Effector memory CD8-positive, alpha-beta T cell (primary cell): ENCODE measurements around the gene IRF5.
"Not testable (repeated sequence)": the region's sequence is repeated elsewhere in the genome, so short reads cannot be mapped to it uniquely, and the experiment has no call there.

Experiments used
- ATAC-seq: fragments of 150-1000 bp; cut with Tn5 transposase; replicated peaks from 2 replicates; pipeline ENCODE4 v1.10.0; 2021; ENCODE audit warnings: mild to moderate bottlenecking, moderate library complexity
- DNase-seq, 3 experiments: peaks; one replicate each; pipeline ENCODE4 v3.0.0; 2021
- H3K27ac Mint-ChIP-seq, 2 donors: one replicate each; pipeline ENCODE4 v1.8.0; 2022; ENCODE audit warnings: mild to moderate bottlenecking in 2 of 2, mixed read lengths in 2 of 2, moderate library complexity in 2 of 2
- H3K27me3 Mint-ChIP-seq, 2 donors: one replicate each; pipeline ENCODE4 v1.8.0; 2022; ENCODE audit warnings: mixed read lengths in 2 of 2
- H3K36me3 Mint-ChIP-seq: one replicate; pipeline ENCODE4 v1.8.0; 2022; ENCODE audit warnings: mild to moderate bottlenecking, moderate library complexity, mixed read lengths; ENCODE audit not compliant: insufficient read depth
- H3K4me1 Mint-ChIP-seq, 2 donors: one replicate each; pipeline ENCODE4 v1.8.0; 2022; ENCODE audit warnings: low read depth in 2 of 2, mixed read lengths in 2 of 2
- H3K4me3 Mint-ChIP-seq, 2 donors: one replicate each; pipeline ENCODE4 v1.8.0; 2022; ENCODE audit warnings: mild to moderate bottlenecking in 2 of 2, mixed read lengths in 2 of 2, moderate library complexity in 2 of 2
- H3K9me3 Mint-ChIP-seq, 2 donors: one replicate each; pipeline ENCODE4 v1.8.0; 2022; ENCODE audit warnings: mixed read lengths in 2 of 2

The IRF5 gene

DNA sequence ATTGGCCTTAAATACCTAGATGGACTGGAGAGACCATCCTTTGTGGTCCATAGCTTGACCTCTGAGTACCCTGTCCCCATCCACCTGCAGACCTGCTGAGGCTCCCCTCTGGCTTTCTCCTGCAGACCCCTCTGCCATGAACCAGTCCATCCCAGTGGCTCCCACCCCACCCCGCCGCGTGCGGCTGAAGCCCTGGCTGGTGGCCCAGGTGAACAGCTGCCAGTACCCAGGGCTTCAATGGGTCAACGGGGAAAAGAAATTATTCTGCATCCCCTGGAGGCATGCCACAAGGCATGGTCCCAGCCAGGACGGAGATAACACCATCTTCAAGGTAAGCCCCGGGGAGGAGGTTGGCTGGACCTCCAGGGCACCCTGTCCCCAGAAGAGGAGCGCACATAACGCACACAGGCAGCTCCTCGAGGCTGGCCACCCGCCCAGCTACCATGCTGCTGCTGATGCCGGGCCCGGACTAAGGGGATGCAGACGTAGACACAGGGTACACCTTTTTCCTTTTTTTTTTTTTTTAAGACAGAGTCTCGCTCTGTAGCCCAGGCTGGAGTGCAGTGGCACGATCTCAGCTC is 4.3 kb downstream of the IRF5 start:
- Mint-ChIP-seq H3K27ac (peak overlapping the region in 1 of 2 donors; percentile 65), H3K4me1 (peaks cover 18 to 27% of the 10 kb centered on the region in 2 donors), H3K9me3 (no peaks in the 10 kb centered on the region), H3K27me3 (peaks cover 5 to 15% of the 10 kb centered on the region in 2 donors), H3K36me3 (peaks cover 15% of the 10 kb centered on the region), H3K4me3 (no peak overlapping the region)
- DNase-seq, result no peak
- ATAC-seq, result no peak

DNA sequence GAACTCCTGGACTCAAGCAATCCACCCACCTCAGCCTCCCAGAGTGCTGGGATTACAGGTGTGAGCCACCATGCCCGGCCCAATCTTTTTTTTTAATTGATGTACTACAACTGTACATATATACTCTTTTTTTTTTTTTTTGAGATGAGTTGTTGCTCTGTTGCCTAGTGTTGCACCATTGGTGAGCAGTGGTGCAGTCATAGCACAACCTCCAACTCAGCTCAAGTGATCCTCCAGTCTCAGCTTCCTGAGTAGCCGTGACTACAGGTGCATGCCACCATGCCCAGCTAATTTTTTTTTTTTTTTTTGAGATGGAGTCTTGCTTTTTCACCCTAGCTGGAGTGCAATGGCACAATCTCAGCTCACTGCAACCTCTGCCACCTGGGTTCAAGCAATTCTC is 5.5 kb downstream of the IRF5 start:
- not testable (repeated sequence) for ATAC-seq, H3K9me3 Mint-ChIP-seq, H3K27ac Mint-ChIP-seq, H3K4me3 Mint-ChIP-seq, H3K27me3 Mint-ChIP-seq, DNase-seq
- Mint-ChIP-seq H3K36me3 (peaks cover 14% of the 10 kb centered on the region), H3K4me1 (peaks cover 14 to 23% of the 10 kb centered on the region in 2 donors)

DNA sequence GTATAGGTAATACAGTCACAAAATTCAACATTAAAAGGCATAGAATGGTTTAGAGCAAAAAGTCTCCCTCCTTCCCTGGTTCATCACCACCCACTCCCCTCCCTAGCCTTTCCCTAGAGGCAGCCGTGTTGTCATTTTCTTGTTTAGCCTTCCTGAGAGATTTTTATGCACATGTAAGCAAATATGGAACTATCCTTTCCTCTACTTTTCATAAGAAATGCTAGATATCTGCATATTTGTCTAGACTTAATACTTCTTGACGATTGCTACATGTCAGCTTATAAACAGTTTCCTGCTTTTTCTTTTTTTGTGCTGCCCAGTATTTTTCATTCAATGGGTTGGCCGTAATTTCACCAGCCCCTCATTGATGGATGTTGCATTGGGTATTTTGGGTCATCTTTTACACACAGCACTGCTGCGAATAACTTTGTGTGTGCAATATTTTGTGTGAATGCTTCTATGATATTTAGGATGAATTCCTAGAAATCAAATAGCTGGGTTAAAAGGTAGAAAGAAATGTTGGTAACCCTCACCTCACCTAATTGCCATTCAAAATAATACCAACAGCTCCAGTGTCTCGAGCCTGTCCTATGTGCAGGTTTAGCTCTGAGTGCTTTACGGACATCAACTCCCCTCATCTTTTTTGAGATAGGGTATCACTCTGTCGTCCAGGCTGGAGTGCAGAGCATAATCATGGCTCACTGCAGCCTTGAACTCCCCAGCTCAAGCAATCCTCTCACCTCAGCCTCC is 6.9 kb downstream of the IRF5 start:
- Mint-ChIP-seq H3K36me3 (peaks cover 14% of the 10 kb centered on the region), H3K27ac (no peak overlapping the region), H3K4me1 (peaks cover 9 to 19% of the 10 kb centered on the region in 2 donors), H3K27me3 (no peaks in the 10 kb centered on the region), H3K9me3 (no peaks in the 10 kb centered on the region), H3K4me3 (no peak overlapping the region)
- no peak for ATAC-seq
- no peak for DNase-seq

DNA sequence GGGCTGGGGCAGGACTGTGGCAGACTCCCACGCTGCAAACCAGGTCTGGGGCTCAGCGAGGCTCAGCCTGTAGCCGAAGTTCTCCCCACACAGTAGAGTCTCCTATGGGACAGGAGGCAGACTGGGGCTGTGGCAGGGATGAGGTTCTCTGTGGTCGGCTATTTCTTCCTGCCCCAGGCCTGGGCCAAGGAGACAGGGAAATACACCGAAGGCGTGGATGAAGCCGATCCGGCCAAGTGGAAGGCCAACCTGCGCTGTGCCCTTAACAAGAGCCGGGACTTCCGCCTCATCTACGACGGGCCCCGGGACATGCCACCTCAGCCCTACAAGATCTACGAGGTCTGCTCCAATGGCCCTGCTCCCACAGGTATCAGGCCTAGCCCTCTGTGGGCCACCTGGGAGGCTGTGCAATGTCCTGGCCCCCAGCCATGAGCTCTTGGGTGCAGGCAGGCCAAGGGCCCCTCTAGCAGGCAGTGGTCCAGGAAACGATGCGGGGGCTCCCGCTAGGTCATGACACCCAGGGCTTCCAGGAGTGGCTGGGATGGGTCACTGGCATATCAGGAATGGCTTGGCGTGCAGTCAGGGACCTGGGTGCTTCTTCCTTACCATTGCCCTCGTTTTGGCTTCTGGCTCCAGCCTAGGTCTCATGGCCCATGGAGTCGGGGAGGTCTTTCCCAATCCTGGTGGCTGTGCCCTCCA is 8.1 kb downstream of the IRF5 start:
- DNase-seq (no peak), ATAC-seq (no peak)
- H3K4me1 Mint-ChIP-seq, result peaks cover 7 to 9% of the 10 kb centered on the region in 2 donors
- no peaks in the 10 kb centered on the region for H3K27me3 Mint-ChIP-seq
- peak overlapping the region in 1 of 2 donors; percentile 10 for H3K27ac Mint-ChIP-seq
- peaks cover 9% of the 10 kb centered on the region for H3K36me3 Mint-ChIP-seq
- no peak overlapping the region for H3K4me3 Mint-ChIP-seq
- H3K9me3 Mint-ChIP-seq, result no peaks in the 10 kb centered on the region

DNA sequence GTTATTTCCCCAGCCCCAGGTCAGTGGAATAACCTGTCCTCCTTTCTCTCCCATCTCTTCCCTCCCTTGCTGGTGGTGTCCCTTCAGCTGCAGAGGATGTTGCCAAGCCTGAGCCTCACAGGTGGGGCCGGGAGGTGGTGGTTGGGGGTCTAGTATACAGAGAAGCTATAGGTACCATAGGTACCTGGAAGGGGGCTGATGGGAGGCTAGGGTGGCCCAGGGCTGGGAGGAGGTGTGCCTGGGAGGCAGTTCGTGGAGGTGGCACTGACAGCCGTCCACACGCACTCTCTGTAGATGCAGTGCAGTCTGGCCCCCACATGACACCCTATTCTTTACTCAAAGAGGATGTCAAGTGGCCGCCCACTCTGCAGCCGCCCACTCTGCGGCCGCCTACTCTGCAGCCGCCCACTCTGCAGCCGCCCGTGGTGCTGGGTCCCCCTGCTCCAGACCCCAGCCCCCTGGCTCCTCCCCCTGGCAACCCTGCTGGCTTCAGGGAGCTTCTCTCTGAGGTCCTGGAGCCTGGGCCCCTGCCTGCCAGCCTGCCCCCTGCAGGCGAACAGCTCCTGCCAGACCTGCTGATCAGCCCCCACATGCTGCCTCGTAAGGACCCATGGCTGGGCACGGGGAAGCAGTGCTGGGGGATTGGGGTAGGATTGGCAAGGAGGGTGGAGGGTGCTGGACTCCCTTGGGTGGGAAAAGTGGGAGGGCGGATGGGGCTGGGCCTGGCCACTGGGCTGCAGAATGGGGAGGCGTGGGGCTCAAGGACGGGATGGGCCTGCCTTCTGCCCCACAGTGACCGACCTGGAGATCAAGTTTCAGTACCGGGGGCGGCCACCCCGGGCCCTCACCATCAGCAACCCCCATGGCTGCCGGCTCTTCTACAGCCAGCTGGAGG is 9.5 kb downstream of the IRF5 start:
- Mint-ChIP-seq H3K27me3 (no peaks in the 10 kb centered on the region), H3K4me3 (no peak overlapping the region), H3K27ac (peak overlapping the region in 1 of 2 donors; percentile 10), H3K9me3 (no peaks in the 10 kb centered on the region), H3K4me1 (peaks cover 0 to 1% of the 10 kb centered on the region in 2 donors), H3K36me3 (peaks cover 11% of the 10 kb centered on the region)
- DNase-seq, result no peak
- ATAC-seq, result no peak

DNA sequence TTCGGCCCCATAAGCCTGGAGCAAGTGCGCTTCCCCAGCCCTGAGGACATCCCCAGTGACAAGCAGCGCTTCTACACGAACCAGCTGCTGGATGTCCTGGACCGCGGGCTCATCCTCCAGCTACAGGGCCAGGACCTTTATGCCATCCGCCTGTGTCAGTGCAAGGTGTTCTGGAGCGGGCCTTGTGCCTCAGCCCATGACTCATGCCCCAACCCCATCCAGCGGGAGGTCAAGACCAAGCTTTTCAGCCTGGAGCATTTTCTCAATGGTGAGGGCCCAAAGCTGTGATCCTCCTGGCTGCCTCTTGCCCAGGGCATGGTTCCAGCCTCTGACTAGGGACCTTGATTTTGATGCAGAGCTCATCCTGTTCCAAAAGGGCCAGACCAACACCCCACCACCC is 10.1 kb downstream of the IRF5 start:
- H3K9me3 Mint-ChIP-seq, result no peaks in the 10 kb centered on the region
- DNase-seq (no peak), ATAC-seq (no peak)
- H3K36me3 Mint-ChIP-seq, result peaks cover 11% of the 10 kb centered on the region
- H3K4me3 Mint-ChIP-seq, result no peak overlapping the region
- H3K27ac Mint-ChIP-seq, result no peak overlapping the region
- no peaks in the 10 kb centered on the region for H3K27me3 Mint-ChIP-seq
- peaks cover 0 to 1% of the 10 kb centered on the region in 2 donors for H3K4me1 Mint-ChIP-seq

DNA sequence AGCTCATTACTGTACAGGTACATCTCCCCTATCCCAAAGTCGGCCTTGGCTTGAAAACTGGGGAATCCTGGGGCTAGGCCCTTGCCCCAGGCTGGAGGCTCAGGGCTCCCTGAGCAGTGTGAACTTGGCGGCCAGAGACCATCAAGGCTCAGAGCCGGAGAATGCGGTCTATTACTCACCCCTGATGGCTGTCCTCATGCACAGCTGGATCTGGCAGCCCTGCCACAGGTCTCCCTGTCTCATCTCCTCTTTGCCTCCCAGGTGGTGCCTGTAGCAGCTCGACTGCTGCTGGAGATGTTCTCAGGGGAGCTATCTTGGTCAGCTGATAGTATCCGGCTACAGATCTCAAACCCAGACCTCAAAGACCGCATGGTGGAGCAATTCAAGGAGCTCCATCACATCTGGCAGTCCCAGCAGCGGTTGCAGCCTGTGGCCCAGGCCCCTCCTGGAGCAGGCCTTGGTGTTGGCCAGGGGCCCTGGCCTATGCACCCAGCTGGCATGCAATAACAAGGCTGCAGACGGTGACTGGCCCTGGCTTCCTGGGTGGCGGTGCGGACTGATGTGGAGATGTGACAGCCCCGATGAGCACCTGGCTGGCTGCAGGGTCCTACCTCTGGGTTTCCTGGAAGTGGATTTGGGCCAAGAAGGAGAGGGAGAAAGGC is 10.7 kb downstream of the IRF5 start:
- Mint-ChIP-seq H3K9me3 (no peaks in the 10 kb centered on the region), H3K27me3 (no peaks in the 10 kb centered on the region), H3K4me3 (no peak overlapping the region), H3K4me1 (peaks cover 0 to 1% of the 10 kb centered on the region in 2 donors), H3K27ac (peak overlapping the region in 1 of 2 donors; percentile 49), H3K36me3 (peaks cover 11% of the 10 kb centered on the region)
- ATAC-seq (no peak), DNase-seq (no peak)

DNA sequence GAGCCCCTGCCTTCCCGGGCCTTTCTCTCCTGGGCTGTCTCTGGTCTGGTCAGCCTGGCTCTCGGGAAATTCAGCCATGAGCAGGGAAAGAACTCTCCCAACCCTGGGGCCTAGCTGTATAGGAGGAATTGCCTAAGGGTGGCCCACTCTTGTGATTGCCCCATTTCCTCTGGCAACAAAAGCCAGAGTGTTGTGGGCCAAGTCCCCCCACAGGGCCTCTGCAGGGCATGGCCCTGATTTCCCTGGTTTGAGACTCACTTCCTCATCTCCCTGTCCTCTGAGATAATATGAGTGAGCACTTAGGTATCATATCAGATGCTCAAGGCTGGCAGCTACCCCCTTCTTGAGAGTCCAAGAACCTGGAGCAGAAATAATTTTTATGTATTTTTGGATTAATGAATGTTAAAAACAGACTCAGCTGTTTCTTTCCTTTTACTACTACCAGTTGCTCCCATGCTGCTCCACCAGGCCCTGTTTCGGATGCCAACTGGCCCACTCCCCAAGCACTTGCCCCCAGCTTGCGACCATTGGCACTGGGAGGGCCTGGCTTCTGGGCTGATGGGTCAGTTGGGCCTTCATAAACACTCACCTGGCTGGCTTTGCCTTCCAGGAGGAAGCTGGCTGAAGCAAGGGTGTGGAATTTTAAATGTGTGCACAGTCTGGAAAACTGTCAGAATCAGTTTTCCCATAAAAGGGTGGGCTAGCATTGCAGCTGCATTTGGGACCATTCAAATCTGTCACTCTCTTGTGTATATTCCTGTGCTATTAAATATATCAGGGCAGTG is 11.4 kb downstream of the IRF5 start:
- H3K4me3 Mint-ChIP-seq, result no peak overlapping the region
- peaks cover 11% of the 10 kb centered on the region for H3K36me3 Mint-ChIP-seq
- H3K27ac Mint-ChIP-seq, result peak overlapping the region in 1 of 2 donors; percentile 49
- H3K27me3 Mint-ChIP-seq, result no peaks in the 10 kb centered on the region
- H3K9me3 Mint-ChIP-seq, result no peaks in the 10 kb centered on the region
- ATAC-seq (no peak), DNase-seq (no peak)
- H3K4me1 Mint-ChIP-seq, result peaks cover 0 to 1% of the 10 kb centered on the region in 2 donors

DNA sequence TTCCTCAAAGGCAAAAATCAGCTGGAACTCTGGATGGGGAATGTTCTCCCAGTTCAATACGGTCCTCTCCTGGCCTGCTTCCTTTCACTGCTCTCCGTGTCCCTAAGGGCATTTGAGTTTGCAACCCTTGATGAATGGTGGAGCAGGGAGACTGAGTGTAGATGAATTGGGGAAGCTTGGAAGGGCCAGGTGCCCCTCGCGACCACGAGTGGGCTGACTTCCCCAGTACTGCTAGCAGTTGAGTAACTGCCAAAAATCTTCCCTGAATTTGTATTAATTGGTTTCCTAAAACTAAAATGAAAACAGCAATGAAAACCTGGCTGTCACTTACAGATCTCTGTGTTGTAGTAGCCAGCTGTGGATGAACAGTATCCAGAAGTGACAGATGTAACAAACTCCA is 13.6 kb downstream of the IRF5 start:
- Mint-ChIP-seq H3K36me3 (peaks cover 19% of the 10 kb centered on the region), H3K4me1 (peaks cover 0 to 1% of the 10 kb centered on the region in 2 donors), H3K27ac (peak overlapping the region in 1 of 2 donors; percentile 67), H3K27me3 (no peaks in the 10 kb centered on the region), H3K9me3 (no peaks in the 10 kb centered on the region), H3K4me3 (no peak overlapping the region)
- ATAC-seq (no peak), DNase-seq (no peak)

DNA sequence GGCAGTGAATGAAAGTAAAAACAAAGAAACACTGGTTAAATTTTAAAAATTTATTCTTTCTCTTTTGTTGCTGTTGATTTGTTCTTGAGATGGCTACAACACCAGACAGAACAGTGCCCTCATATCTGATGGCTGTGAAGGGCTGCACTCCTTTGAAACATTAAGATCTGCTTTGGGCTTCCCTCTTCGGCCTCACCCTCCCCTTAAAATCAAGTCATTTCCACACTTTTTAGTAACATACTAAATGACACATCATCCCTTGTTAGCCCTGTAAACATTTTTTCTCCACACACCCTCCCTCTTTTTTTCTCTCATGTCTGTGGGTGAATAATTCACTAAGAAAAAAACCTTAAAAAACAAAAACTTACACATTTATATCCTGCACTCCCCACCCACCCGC is 16.4 kb downstream of the IRF5 start:
- ATAC-seq, result no peak
- DNase-seq, result no peak
- H3K4me1 Mint-ChIP-seq, result no peaks in the 10 kb centered on the region
- H3K4me3 Mint-ChIP-seq, result no peak overlapping the region
- peak overlapping the region; percentile 29 to 32 for H3K27ac Mint-ChIP-seq
- peaks cover 46% of the 10 kb centered on the region for H3K36me3 Mint-ChIP-seq
- no peaks in the 10 kb centered on the region for H3K27me3 Mint-ChIP-seq
- H3K9me3 Mint-ChIP-seq, result no peaks in the 10 kb centered on the region

DNA sequence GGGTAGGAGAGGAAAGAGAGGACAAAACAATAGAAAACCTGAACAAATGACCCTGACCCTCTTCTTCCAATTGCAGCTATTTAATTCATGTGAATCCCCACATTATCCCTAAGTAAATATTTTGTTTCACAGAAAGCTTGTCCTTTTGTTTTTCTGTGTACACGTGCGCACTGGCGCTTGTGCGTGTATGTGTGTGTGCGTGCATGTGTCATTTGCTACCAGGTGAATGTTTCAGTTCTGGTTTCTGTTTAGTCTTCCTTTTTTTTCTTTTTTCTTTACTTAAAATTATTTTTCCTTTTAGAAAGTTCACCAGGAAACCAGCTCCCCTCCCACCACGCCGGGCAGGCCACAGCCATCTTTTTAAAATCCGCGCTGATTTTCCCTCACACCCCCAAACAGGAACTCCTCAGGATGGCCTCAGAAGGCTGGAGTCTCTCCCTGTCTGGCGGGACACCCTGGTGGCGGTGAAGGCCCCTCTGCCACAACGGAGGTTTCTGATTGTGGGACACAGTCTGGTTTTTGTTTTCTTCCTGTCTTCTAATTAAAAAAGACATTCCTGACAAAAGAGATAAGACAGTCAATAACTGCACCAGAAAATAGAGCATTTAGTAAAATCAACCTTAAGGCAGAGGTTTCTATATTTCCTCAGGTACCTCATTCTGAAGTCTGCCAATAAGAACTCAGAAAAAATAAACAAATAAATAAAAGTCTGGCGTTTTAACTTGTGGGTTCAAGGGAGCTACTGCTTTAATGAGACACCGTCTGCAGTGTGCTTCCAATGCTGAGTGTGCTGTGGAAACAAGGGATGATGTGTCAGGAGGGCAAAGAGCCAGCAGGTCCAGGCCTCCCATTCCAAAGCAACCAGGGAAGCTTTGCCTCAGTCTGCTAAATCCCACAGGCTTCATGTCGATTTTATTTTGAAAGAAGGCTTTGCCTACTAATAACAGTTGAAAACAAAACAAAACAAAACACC is 17.4 kb downstream of the IRF5 start:
- H3K9me3 Mint-ChIP-seq, result no peaks in the 10 kb centered on the region
- no peaks in the 10 kb centered on the region for H3K27me3 Mint-ChIP-seq
- H3K36me3 Mint-ChIP-seq, result peaks cover 55% of the 10 kb centered on the region
- H3K27ac Mint-ChIP-seq, result peak overlapping the region in 1 of 2 donors; percentile 44
- H3K4me3 Mint-ChIP-seq, result no peak overlapping the region
- H3K4me1 Mint-ChIP-seq, result no peaks in the 10 kb centered on the region
- DNase-seq, result no peak
- no peak for ATAC-seq
